ENCODE results near the gene CCDC190. TPM values are rescaled to one million over a fixed set of nuclear protein-coding genes. Genes with fewer than 3 reads are reported as not detected.
A peak's percentile ranks its signal among the peaks of the same experiment; 100 is the strongest.
"Not testable (repeated sequence)": the region's sequence is repeated elsewhere in the genome, so short reads cannot be mapped to it uniquely, and the experiment has no call there.

CCDC190 gene
- total RNA-seq, 1 donor from 2014 or later = 0.32 TPM

GRCh38 chr1:162877412-162877811 is 16.4 kb upstream of the CCDC190 start:
- ATAC-seq = no peak

- ATAC-seq = no peak
Observed at GRCh38 chr1:162876751-162877150, 15.8 kb upstream of the CCDC190 start.

DNA sequence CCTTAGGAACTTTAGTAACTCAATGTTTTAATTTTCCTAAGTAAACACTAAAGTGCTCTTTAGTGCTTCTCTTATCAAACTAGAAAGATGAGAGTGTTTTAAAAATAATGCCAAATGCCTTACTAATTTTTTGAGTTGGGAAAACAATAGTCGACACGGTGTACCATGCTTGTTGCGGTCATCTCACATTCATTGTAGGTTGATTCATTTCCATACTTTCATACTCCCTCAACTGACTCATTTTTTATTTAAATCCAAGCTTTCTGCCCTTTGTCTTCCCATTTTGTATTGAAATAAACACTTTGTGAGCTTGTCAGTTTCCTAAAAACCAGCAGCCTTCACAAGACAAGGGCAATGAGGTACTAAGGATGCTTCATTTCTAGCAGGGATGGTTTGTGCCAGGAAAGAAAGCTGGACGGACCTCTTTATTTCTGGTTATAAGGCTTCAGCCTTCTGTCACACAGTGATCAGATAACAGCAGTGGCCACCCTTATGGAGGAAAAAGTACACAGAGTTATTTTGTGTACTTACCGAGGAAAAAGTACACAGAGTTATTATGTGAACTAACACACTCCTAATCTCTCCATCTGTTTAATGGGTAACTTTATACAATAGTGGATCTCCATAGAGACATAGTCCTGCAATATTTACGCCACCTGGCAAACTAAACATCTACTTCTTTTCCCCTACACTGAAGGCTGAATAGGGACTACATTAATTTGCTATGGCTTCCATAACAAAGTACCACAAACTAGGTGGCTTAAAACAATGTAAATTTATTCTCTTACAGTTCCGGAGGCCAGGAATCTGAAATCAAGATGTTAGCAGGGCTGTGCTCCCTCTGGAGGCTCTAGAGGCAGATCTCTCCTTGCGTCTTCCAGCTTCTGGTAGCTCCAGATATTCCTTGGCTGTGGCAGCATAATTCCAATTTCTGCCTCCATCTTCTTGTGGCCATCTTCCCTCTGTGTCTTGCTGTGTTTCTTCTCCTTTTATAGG is 13.0 kb upstream of the CCDC190 start:
- no peak for ATAC-seq

DNA sequence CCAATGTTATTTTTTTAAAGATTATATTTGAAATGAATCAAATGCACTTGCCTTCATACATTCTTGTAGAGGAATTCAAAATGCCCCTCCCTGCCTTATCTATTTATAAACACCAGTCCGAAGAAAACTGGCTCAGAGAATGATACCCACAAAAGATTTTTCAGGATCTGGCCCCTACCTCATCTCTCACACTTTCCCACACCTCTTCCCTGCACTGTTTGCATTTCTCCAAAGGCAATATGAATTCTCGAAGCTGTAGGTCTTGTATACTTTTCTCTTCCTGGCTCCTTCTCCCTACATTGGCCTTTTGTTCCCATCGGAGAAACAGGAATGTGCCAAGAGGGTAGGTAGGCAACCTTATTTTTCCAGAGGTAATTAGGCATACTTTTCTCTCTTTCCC is 12.0 kb upstream of the CCDC190 start:
- no peak for ATAC-seq

- not testable (repeated sequence) for ATAC-seq
Observed at GRCh38 chr1:162871417-162871816, 10.4 kb upstream of the CCDC190 start.

GRCh38 chr1:162868972-162869371 is 8.0 kb upstream of the CCDC190 start:
- peak; percentile 86 for ATAC-seq

GRCh38 chr1:162861625-162862024 is 650 bp upstream of the CCDC190 start:
- ATAC-seq = no peak

GRCh38 chr1:162859191-162859590 is 1.8 kb downstream of the CCDC190 start:
- ATAC-seq = no peak

DNA sequence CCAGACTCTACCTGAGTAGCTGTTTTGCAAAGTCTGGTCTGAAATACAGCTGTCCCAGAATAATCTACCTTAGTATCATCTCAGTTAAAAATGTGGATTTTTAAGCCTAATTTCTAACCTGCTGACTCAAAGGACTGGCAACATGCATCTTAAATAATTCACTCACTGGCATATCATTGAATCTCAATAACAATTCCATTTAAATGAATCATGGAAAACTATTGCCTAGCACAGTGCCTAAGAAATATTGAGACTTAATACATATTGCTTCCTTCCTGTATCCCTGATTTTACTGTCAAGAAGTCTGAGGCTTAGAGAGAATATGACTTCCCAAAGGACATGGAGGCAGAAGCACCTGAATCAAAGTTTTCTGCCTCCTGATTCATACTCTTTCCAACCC is 3.1 kb downstream of the CCDC190 start:
- ATAC-seq = no peak

DNA sequence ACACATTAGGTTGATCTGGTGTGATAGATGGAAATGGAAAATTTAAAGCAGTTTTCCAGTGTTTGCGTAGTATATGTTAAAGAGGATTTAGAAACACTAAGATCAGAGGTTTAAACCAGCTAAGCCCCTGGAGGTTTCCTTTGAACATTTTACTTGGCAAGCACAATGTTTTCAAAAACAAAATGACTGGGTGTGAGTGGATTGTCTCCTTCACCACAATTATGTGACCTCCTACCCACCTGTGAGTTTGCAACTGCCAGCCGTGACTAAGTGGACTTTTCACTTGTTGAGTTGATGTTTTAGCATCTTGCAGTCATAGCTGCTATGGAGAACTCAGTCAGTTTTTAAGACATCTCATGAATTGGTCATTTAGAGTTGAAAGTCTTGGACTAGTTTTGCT is 4.7 kb downstream of the CCDC190 start:
- ATAC-seq = peak; percentile 45

DNA sequence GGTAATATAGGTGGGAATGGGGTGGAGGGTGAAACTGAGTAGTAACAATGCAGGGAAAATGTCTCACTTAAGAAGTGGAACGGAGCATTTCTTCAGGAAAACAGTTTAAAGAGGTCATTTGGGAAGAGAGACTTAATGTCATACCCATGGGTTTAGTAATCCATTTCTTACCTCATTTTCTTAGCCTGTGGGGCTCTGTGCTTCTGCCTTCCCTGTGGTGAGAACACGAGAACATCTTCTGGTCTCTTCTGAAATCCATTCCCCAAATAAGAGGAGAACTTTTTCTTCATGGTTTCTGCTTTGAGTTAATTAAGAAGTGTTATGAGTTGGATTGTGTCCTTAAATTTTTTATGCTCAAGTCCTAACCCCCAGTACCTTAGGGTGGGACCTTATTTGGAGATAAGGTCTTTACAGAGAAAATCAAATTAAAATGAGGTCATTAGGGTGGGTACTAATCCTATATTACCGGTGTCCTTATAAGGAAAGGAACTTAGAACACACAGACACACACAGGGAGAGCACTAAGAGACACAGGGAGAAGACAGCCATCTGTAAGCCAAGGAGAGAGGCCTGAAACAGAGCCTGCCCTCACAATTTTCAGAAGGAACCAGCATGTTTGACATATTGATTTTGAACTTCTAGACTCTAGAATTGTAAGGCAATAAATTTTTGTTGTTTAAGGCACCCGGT is 5.4 kb downstream of the CCDC190 start:
- ATAC-seq = no peak

GRCh38 chr1:162854245-162854882 is 6.6 kb downstream of the CCDC190 start:
- ATAC-seq = peak; percentile 73

DNA sequence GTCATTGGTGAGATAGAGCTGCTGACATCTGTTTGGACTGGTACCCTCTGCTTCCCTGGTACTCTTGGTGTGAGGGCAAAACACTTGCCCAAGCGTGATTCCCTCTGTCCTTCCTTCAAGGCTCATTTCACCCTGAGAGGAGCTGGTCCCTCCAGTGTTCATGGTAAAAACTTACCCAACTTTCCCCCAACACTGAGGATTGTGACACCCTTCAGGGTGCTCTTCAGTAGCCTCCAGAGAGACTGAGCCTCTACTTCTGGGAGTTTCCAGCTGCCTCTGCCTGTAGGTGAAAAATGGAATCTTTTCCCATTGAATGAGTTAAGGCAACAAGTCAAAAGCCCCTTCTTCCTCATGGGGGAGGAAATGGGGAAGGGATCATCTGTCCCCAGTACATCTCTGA is 9.6 kb downstream of the CCDC190 start:
- ATAC-seq = no peak

- no peak for ATAC-seq
Observed at GRCh38 chr1:162849711-162850110, 11.3 kb downstream of the CCDC190 start.

DNA sequence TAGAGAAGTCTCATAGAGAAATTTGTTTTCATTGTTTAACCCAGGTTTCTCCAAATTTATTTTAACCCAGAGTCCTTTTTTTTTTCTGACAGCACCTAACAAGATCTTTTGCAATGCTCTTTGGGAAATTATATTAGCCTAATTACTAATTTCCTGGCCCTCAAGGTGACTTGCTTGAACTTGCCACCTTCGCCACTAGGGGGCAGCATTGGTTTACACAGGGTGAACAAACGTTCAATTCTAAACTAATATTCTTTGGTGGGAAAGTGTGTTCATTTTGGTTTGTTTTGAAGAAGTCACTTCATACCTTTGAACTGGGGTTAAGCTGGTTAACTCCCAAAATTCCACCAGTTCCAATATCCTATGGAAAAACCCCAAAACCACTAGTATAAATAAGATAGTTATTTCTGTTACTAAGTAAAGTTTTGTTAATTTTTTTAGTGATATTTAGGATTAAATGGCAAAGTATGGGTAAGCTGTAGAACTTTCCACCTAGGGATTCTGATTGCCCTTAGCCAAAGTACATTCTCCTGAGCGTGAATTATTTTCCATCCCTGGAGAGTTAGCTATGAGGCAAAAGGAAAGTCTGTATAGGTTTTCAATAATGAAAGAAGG is 13.0 kb downstream of the CCDC190 start:
- ATAC-seq = peak; percentile 59

DNA sequence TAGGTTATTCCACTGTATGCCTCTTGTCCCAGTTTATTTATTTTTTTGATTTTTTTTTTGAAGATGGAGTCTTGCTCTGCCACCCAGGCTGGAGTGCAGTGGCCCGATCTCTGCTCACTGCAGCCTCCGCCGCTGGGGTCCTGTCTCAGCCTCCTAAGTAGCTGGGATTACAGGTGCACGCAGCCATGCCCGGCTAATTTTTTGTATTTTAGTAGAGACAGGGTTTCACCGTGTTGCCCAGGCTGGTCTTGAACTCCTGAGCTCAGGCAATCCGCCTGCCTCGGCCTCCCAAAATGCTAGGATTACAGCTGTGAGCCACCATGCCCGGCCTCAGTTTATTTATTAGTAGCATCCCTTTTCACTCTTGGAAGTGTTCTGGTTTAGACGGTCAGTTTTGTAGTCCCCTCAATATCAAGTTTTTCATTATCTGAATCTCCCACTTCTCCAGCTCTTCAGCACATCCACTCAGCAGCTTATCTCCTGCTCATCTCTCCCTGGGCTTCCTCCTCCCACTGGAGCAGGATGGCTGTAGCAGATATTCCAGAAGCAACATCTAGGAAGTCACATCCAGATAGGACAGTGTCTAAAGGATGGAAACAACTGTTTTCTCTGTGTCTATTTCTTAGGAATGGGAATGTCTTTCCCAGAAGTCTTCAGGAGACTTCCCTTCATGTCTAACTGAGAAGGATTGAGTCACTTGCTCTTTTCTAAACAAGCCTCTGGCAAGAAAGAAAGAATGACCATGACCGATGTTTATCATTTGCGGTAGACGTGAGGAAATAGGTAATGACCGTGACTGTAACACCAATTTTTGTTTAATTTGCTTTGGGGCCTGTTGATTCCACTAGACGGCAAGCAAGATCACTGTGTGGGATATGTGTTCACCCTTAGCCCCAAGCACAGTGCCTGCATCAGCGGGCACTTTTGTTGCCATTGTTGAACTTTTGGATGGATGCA is 14.4 kb downstream of the CCDC190 start:
- no peak for ATAC-seq

GRCh38 chr1:162844153-162844552 is 16.8 kb downstream of the CCDC190 start:
- ATAC-seq = no peak

DNA sequence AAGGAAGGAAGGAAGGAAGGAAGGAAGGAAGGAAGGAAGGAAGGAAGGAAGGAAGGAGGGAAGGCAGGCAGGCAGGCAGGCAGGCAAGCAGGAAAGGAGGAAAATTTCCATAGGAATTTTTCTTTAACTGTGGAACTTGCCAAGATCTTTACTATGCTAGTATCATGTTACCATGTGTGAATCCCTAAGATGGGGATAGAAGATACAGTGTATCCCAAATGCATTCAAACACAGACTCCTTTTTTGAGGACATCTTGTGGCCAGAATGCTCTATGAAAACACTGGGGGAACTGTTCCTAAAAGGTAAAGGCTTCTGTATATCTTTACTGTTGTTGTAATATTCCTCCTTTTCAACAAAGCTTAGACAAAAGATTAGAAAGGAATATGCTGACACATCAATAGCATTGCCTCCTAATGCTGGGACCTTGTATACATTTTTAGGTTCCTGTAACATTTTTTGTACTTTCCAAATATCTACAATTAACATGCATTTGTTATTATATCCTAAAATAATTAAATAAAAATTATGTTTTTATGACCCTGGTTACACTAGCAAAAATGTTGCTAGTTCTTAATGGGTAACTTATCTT is 20.6 kb downstream of the CCDC190 start:
- no peak for ATAC-seq

GRCh38 chr1:162838863-162839262 is 22.1 kb downstream of the CCDC190 start:
- no peak for ATAC-seq

DNA sequence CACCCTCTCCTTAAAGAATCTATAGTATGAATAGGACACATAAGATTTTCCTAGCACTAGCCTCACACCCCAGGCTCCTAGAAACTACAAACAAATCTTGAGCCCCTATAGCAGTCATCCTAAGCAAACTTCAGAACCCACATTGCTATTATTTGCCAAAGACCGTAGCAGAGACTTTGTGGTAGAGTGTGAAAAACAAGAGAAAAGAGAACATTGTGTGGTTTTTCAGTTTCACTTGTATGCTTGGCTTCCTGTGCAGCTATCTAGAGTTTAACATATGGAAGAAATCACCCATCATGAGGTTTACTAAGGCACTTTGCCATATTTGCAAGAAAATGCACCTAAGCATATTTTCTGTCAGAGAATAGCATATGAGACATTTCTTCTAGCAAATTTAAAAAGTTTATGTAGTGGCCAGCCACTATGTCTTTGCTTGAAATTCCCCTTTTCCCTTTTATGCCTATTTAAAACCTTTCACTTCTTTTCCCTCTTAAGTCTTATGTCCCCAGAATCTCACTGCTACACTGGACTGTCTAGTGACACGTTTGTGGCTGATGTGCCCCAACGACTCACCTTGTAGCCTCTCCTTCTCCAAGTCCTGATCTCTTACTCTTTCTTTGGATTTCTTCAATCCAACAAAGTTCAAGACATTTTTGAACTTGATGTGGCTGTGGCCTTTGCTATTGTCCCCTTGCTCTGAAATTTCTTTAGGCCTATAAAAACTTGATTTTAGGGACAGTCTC is 25.6 kb downstream of the CCDC190 start:
- ATAC-seq = no peak

Measured in esophagus mucosa (tissue), 1 donor.